HL-60/S4 treated with phorbol 12-myristate 13-acetate at 8.2 ng/mL for 4 days and 3 days (cell line): ENCODE results near the gene LDLRAD2.
"Not testable (repeated sequence)": the region's sequence is repeated elsewhere in the genome, so short reads cannot be mapped to it uniquely, and the experiment has no call there.

ENCODE experiments used
- in situ Hi-C: fragments of 300-500 bp; cut with MboI; formaldehyde crosslinking; loops from 2 replicates; pipeline ENCODE4 v1.15.0; 2022; ENCODE audit warnings: low sequenced_read_pairs

Gene LDLRAD2

GRCh38 chr1:21811875-21812305 lies at the start of gene LDLRAD2:
TSS of gene LDLRAD2 (plus strand) at chr1:21812265. CDS start at chr1:21812452, 187 bp downstream.
- in situ Hi-C loops: no loop called here

- in situ Hi-C loops: no loop called here
Observed at GRCh38 chr1:21763236-21763635, 48.8 kb upstream of the LDLRAD2 start.

- in situ Hi-C loops: no loop called here
Observed at GRCh38 chr1:21763694-21764419, 48.2 kb upstream of the LDLRAD2 start.

GRCh38 chr1:21764615-21765423 lies 47.2 kb upstream of the LDLRAD2 start:
- in situ Hi-C loops: no loop called here

- in situ Hi-C loops: no loop called here
Observed at GRCh38 chr1:21766210-21766609, 45.9 kb upstream of the LDLRAD2 start.

- in situ Hi-C loops: not testable (repeated sequence)
Observed at GRCh38 chr1:21767106-21767505, 45.0 kb upstream of the LDLRAD2 start.

- in situ Hi-C loops: no loop called here
Observed at GRCh38 chr1:21770201-21770600, 41.9 kb upstream of the LDLRAD2 start.

- in situ Hi-C loops: not testable (repeated sequence)
Observed at GRCh38 chr1:21770602-21771001, 41.5 kb upstream of the LDLRAD2 start.

GRCh38 chr1:21771672-21772071 lies 40.4 kb upstream of the LDLRAD2 start:
- in situ Hi-C loops: not testable (repeated sequence)

GRCh38 chr1:21773585-21773984 lies 38.5 kb upstream of the LDLRAD2 start:
- in situ Hi-C loops: no loop called here

GRCh38 chr1:21774835-21775549 lies 37.1 kb upstream of the LDLRAD2 start:
- in situ Hi-C loops: no loop called here

- in situ Hi-C loops: no loop called here
Observed at GRCh38 chr1:21775550-21775914, 36.5 kb upstream of the LDLRAD2 start.

GRCh38 chr1:21775985-21776562 lies 36.0 kb upstream of the LDLRAD2 start:
- in situ Hi-C loops: no loop called here

- in situ Hi-C loops: not testable (repeated sequence)
Observed at GRCh38 chr1:21776925-21777324, 35.1 kb upstream of the LDLRAD2 start.

GRCh38 chr1:21778405-21778727 lies 33.7 kb upstream of the LDLRAD2 start:
- in situ Hi-C loops: no loop called here

GRCh38 chr1:21779613-21780521 lies 32.2 kb upstream of the LDLRAD2 start:
- in situ Hi-C loops: no loop called here

GRCh38 chr1:21781815-21782348 lies 30.2 kb upstream of the LDLRAD2 start:
- in situ Hi-C loops: no loop called here

GRCh38 chr1:21782349-21782867 lies 29.7 kb upstream of the LDLRAD2 start:
- in situ Hi-C loops: no loop called here

- in situ Hi-C loops: no loop called here
Observed at GRCh38 chr1:21782868-21783678, 29.0 kb upstream of the LDLRAD2 start, which contains the start of gene USP48. TSS of gene USP48 (minus strand) at chr1:21783149. CDS start at chr1:21782957, 192 bp downstream.
